ENCODE measurements around the gene SCP2.
A peak's percentile ranks its signal among the peaks of the same experiment; 100 is the strongest.

The SCP2 gene

DNA sequence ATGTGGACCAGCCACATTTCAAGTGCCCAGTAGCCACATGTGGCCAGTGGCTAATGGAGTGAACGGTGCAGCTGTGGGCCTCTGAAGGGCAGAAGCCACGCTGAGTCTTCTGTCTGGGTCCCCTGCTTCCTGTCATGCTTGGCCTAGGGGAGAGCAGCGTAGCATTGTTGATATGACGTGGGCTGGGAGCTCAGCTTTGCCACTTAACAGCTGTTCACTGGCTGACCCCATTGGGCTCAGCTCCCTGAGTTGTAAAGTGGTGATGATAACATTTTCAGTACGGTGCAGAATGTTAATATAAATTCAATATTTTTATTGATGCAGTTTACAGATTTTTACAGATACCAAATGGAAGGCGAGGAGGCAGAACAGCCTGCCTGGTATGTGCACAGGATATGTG is 139.4 kb downstream of the SCP2 start:
- DNase-seq: no peak

DNA sequence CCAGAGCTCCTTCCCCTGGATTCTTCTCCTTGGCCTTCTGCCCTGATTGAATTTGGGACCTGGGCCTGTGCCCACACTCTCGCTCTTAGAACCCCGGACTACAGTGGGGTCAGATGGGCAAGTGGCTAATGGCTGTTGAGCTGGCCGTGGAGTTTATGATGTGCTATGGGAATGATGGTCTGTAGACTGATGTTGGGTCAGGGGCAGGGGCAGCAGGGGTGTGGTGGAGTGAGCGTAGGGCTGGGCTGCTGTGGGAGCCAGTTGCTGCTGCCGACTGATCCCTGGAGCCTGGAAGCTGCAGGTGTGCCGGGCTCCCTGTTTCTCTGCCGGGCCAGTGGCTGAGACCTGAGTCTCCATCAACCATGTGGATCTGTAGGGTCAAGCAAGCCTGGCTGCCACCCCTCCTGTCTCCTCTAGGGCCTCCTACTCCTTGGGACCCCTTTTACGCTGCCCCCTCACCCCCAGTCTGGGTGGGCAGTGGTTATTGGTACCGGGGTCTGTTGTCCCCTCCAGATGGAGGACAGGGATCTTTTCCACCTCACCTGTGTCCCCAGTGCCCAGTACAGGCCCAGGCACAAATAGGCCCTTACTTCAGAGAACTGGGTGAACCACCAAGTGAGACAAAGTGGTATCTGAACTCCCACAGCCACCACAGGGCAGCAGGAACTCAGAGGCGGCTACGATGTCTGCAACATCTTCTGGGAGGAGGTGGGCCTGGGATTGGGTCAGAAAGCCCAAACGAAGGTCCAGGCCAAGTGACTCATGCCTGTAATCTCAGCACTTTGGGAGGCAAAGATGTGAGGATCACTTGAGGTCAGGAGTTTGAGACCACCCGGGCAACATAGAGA is 140.0 kb downstream of the SCP2 start:
- no peak for DNase-seq

DNA sequence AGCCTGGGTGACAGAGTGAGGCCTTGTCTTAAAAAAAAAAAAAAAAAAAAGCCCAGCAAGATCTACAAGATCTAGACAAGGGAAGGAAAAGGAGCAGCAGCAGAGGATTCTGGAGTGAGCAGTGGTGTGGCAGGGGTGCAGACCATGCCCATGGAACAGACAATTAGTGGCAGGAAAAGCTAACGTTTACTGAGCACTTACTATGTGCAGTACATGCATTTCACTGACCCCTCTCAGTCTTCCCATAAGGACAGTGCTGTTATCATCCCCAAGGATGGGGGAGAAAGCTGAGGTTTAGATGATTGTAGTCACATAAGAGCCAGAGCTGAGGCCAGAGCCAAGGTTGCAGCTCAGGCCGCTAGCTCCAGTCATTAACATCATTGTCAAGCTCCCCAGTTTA is 140.8 kb downstream of the SCP2 start:
- no peak for DNase-seq

DNA sequence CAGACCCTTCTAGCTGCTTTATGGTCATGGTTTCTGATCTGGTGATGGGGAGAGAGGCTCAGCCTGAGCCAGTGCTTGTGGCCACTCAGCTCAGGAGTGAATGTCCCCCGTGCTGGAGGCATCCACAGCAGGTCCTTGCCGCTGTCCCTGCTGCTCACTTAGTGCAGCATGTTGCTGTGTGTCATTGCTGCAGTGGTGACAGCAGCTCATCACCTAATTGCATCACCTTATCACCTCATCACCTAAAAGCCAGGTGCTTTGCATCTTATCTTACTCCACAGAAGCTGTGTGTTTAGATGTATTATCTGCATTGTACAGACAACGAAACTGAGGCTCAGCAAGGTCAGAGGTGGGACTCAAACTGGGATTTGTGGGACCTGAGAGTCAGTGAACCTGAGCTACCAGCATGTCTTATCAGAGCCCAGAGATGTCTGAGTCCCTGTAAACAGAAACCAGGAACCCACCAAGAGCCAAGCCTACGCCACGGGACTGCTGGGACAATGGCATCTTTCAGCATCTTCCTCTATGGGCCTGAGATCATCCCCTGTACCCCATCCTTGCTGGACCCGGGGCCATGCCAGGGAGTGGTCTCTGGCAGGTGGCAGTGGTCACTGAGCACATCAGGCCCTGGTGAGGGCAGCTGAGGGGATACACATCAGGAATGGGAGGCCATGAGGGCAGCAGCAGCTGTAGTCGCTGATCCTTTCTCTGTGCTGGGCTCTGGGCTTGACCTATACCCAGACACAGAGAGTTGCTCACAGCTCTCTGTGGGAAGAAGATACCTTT is 141.4 kb downstream of the SCP2 start:
- no peak for DNase-seq

DNA sequence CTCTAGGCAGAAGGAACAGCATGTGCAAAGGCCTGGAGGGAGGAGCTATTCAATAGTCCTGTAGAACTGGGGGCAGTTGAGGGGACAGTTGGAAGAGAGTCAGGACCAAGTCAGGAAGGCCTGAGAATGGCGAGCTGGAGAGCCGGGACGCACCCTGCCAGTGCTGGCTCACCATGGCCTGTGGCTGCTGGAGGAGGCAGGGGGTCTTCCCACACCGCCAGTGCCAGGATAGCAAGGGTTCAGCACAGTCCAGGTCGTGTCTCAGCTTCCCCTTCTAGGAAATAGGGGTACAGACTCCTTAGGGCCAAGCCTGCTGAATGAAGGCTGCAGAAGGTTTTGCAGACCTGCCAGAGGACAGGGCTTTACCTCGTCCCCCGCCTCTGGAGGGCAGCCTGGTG is 142.2 kb downstream of the SCP2 start:
- no peak for DNase-seq

DNA sequence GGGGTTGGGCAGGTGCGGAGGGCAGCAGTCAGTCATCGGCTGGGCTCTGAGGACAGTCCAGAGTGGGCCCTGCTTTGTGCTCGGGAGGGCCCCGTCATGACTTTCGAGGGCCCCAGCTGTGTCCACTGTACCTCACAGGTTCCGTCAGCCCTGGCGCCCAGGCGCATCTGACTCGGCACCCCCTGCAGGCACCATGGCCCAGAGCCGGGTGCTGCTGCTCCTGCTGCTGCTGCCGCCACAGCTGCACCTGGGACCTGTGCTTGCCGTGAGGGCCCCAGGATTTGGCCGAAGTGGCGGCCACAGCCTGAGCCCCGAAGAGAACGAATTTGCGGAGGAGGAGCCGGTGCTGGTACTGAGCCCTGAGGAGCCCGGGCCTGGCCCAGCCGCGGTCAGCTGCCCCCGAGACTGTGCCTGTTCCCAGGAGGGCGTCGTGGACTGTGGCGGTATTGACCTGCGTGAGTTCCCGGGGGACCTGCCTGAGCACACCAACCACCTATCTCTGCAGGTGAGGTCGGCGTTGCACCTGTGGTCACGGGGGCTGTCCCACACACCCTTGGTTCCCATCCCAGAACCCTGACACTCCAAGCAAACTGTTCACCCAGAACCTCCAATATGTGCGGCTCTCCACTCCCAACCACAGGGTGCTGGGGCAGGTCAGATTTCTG is 142.7 kb downstream of the SCP2 start:
- no peak for DNase-seq

DNA sequence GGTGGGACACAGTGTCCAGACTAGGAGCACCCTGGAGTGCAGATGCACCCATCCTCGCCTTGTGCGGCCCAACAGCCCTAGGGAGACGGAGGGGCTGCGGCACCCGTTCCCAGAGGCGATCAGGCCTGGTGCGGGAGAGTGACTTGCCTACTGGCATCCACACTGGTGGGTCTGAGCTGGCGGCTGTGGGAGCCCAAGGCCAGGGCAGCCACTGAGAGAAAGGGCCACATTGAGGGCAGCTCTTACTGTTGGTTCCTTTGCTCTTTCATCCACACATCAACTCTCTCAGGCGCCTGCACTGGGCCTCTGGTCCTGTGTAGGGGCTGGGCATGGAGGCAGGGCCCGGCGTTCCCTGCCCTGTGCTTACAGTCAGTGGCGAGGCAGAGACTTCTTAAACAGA is 143.5 kb downstream of the SCP2 start:
- DNase-seq: no peak

DNA sequence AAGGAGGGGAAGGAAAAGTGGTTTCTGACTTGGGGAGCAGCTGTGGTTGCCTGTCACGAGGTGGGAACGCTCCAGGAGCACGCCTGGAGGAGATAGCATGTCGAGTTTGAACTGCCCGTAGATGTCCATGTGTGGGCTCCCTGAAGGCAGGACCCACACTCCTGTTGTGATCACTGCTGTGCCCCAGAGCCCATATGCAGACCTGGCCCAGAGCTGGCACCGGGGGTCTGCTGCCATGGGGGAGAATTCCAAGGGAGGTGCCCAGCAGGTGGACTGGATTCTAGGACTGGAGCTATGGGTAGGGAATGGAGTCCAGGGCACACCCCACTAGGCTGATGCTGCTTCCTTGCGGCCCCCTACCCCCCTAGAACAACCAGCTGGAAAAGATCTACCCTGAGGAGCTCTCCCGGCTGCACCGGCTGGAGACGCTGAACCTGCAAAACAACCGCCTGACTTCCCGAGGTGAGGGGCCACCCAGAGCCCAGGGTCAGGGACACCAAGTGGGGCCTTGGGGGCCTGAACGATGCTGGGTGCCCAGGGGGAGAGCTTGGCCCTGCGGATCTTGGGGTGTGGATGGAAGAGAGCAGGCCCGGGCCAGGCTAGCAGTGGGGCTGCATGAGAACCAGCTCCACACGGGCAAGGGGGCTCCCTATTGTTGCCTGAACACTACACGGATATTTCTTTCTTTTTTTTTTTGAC is 144.2 kb downstream of the SCP2 start:
- no peak for DNase-seq

DNA sequence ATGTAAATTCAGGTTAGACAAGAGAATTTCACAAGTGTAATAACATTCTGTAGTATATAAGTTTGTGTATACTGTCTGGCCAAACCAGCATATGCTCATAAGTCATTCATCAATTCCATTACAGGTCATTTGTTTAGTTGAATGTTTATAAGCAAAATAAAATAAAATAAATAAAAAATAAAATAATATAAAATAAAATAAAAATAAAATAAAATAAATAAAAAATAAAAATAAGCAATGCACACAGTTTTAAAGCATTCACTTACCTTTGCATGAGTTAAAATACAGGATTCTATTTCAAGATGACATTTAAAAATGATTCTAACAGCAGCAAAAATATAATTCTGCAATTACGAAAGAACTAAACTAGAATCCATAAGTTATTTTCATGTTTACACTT is 144.8 kb downstream of the SCP2 start:
- no peak for DNase-seq

DNA sequence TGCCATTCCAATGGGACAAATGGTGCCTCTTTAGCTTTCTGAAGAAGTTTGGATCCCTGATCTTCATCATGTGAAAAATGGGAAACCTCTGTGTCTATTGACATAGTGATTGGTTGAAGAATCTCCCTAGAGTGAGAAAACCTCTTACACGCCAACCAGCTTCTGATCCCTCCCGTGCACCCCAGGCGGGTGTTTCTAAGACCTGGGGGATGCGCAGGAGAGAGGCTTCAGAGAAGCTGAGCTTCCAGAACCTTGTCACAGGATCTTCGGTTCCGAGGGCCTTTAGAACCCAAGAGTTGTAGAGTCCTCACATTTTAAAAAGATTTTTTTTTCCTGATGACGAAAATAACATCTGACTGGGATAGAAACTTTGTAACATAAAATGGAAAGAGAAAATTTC is 146.2 kb downstream of the SCP2 start:
- DNase-seq: no peak

DNA sequence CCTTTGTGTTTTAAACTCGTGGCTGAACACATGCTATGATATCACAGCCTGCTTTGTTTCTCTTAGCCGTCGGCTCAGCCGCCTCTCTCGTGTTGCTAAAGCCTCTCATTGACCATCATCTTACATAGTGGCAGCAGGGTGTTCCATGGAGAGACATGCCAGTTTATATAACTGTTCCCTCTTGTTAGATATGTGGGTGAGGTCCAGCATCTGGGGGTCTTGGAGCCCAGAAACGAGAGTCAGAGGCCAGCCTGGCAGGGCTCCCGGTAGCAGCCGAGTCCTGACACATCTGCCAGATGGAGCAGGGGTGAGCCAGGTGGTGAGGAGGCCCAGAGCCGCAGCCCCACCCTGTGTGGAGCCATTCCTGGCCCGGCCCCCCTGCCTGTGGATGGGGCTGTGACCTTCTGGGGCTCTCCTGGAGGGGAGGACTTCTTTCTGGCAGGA is 146.8 kb downstream of the SCP2 start:
- DNase-seq: peak in 7 of 58 donors; percentile 14 to 40 (median 25)

DNA sequence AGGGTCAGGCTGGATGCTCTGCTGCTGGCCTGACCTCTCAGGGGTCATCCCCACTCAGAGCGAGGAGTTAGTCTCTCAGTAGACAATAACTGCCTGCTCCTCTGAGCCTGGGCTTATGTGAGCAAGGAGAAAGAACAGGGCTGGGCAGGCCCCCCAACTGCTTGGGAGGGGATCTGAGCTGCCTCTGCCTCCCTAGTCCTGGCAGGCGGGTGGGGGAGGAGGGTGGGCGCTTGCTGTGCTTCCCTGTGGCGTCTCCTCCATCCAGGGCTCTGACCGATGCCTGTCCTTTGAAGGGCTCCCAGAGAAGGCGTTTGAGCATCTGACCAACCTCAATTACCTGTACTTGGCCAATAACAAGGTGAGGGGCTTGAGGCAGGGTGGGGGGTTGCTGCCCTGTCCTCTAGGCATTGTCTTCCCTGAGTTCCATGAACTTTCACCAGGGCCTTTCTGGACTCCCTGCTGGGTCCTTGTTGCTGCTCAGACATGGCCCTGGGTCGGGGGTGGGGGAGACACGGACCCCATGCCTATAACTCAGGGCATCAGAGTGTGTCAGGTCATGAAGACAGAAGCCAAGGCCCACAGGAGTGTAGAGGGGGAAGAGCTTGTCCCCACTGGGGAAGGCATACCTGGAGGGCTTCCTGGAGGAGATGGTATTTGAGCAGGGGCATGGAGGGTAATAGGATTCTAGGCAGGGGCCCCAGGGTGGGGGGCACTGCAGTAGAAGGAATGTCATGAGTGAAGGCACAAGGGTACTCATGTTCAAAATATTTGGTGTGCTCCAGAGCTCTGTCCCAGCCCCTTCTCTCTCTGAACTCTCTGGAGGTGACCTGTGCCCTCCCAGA is 147.5 kb downstream of the SCP2 start:
- no peak for DNase-seq

DNA sequence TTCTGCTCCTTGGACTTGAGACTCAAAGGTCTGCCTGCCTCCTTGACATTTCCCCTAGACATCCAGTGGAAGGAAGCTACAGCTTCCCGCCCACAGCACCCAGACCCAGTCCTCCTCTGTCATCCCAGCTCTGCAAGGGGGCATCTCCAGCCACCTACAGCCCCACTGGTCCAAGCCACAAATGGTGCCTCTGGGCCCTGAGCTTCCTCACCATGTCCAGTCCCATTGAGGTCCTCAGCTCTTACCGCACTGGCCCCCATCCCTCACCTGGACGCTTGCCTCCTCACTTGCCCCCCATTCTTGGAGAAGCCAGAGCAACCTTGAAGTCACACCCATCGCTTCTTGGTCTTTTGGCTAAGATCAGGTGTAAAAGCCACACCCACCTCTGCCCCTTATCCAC is 148.1 kb downstream of the SCP2 start:
- no peak for DNase-seq

DNA sequence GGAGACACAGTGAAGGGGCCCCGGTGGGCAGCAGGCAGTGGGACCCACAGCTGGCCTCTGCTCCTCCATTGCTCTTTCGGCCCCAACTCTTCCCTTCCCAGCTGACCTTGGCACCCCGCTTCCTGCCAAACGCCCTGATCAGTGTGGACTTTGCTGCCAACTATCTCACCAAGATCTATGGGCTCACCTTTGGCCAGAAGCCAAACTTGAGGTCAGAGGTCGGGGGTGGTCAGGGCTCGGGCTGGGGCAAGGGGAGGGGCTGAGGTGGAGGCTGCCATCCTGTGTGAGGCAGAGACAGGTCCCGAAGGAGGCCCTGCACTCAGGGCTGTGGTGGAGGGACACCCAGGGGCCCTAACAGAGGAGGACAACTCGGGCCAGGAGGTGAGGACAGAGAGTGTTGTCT is 148.7 kb downstream of the SCP2 start:
- DNase-seq: no peak

DNA sequence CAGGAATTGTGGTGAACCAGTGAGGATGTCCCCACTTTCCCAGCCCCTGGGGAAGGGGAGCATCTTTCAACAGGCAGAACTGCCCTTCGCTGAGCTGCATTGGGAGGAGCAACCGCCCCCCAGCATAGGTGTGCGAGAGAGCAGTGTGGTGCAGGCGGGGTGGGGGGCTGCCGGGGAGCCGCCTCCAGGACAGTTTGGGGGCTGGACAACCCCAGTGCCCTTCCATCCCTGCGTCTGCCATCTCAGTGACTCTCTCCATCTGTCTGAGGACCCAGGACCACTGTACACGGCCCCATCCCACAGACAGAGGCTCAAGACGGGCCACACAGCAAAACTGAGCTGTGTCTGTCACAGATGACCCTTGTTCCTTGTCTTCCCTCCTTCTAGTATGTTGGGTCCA is 149.1 kb downstream of the SCP2 start:
- DNase-seq: no peak

DNA sequence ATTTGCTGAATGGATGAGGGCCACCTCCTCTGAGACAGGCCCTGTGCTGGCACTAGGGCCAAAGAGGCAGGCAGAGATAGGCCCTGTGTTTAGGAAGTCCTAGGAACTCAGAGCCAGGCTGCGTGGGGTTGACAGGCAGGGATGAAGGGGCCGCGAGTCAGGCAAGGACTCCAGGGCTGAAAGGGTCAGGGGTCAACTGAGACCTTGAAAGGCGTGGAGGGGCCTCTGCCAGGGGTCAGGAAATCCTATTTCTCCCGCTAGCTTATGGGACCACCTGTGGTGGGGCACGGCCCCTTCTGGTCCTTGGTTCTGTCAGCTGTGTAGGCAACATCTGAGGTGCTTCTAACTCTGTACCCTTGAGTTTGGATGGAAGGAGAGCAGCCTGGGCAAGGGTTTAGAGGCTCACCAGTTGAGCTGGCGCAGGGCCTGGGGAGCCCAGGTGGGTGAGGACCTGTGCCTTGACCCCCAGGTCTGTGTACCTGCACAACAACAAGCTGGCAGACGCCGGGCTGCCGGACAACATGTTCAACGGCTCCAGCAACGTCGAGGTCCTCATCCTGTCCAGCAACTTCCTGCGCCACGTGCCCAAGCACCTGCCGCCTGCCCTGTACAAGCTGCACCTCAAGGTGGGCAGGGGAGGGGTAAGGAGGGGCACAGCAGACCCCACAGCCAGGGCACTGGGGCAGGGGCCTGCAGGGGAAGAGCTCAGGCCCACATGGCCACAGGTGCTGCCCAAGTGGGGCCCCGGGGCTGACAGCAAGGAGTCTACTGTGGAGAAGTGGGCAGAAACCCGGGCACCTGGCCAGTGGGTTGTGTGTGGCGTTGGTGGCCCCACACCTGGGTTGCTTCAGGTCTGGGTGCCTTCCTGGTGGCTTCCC is 149.9 kb downstream of the SCP2 start:
- DNase-seq: no peak

DNA sequence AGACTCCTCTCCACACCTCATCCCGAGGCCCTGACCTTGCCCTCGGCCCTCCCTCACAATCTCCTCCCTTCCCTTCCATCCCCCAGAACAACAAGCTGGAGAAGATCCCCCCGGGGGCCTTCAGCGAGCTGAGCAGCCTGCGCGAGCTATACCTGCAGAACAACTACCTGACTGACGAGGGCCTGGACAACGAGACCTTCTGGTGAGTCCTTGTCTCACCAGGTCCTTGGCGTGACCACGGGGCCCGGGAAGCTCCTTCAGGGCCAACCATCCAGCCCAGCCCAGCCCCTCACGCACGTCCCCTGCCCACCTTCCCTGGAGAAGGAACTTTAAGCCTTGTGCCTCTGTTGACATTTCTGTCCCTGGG is 150.5 kb downstream of the SCP2 start:
- no peak for DNase-seq

DNA sequence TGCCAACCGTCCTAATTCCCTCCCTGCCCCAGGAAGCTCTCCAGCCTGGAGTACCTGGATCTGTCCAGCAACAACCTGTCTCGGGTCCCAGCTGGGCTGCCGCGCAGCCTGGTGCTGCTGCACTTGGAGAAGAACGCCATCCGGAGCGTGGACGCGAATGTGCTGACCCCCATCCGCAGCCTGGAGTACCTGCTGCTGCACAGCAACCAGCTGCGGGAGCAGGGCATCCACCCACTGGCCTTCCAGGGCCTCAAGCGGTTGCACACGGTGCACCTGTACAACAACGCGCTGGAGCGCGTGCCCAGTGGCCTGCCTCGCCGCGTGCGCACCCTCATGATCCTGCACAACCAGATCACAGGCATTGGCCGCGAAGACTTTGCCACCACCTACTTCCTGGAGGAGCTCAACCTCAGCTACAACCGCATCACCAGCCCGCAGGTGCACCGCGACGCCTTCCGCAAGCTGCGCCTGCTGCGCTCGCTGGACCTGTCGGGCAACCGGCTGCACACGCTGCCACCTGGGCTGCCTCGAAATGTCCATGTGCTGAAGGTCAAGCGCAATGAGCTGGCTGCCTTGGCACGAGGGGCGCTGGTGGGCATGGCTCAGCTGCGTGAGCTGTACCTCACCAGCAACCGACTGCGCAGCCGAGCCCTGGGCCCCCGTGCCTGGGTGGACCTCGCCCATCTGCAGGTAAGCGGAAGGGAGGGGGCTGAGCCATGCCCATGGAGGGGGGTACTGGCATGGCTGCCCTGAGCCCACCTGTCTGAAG is 151.4 kb downstream of the SCP2 start:
- no peak for DNase-seq

DNA sequence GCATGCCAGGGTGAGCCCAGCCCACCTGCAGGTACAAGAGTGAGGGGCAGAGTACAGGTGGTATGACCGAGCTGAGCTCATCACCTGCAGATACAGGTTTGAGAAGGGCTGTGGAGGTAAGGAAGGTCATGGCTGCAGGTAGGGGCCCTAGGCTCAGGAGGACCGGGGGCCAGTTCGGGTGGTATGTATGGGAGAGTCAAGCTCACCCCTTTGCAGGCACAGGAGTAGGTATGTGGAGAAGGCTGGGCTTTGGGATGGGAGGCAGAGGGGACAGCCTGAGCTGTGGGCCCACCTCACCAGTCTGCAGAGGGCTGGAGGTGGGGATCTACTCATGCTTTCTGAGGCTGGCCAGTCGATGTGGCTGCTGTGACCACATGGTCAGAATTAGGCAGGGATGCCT is 152.2 kb downstream of the SCP2 start:
- no peak for DNase-seq

Measured in anterior cingulate cortex (tissue), 58 donors.